ENCODE measurements around the gene TMC8.

The TMC8 gene

GRCh38 chr17:78184351-78184750 lies 53.8 kb downstream of the TMC8 start:
- no peak for DNase-seq

- DNase-seq = no peak
These were observed 54.3 kb downstream of the TMC8 start for GRCh38 chr17:78184868-78185267.

GRCh38 chr17:78185981-78186691 lies 55.6 kb downstream of the TMC8 start:
- no peak for DNase-seq

- DNase-seq = peak; percentile 94
These were observed 56.4 kb downstream of the TMC8 start, which contains the start of the genes AFMID and TK1 for GRCh38 chr17:78186692-78187595. Gene AFMID, plus strand, starts transcription at chr17:78187362. Its CDS starts 9 bp downstream, at chr17:78187371. Gene TK1, minus strand, starts transcription at chr17:78187052. Its CDS starts 58 bp downstream, at chr17:78186994.

Measured in NCI-H2029 (cell line).